ENCODE results near the gene PTGDS. TPM values are rescaled to one million over a fixed set of nuclear protein-coding genes. Genes with fewer than 3 reads are reported as not detected.

Gene PTGDS
- total RNA-seq, 4 donors from 2014 or later, result 6.8 to 59.1 (median 17.8) TPM

- no peaks in the 10 kb centered on the region for H3K36me3 ChIP-seq
- peaks cover under 1 to 9% (median 6%) of the 10 kb centered on the region in 4 donors for H3K4me1 ChIP-seq
- in situ Hi-C loops (cut with MboI; ENCODE audit: low pct_ligation_motif_present in 1 of 4, low pct_unique_long_range_greater_than_20kb in 1 of 4, low sequenced_read_pairs in 3 of 4) (no loop called here), intact Hi-C loops (cut with DNase I; ENCODE audit: low total_unique reads) (no loop called here)
- DNase-seq, result no peak
- H3K9me3 ChIP-seq, result no peaks in the 10 kb centered on the region
- TF ChIP-seq CTCF (IDR thresholded peaks at IDR 0.05) (no peak), POLR2A (IDR thresholded peaks at IDR 0.05) (no peak)
- H3K27me3 ChIP-seq, result no peaks in the 10 kb centered on the region
- H3K27ac ChIP-seq, result no peak overlapping the region
- 94 to 95% methylated on average over 4 to 9 of the region's 14 CpGs for WGBS, 2 donors (ENCODE audit: low coverage in 1 of 2)
- no peak overlapping the region for H3K4me3 ChIP-seq
Observed at GRCh38 chr9:136955202-136955942, 21.9 kb upstream of the PTGDS start.

GRCh38 chr9:136955943-136956335 is 21.4 kb upstream of the PTGDS start:
- TF ChIP-seq EP300 (IDR thresholded peaks at IDR 0.05; ENCODE audit: low read depth), result no peak
- no peak for TF ChIP-seq CTCF (IDR thresholded peaks at IDR 0.05)
- TF ChIP-seq POLR2A (IDR thresholded peaks at IDR 0.05), result no peak
- TF ChIP-seq POLR2AphosphoS5 (IDR thresholded peaks at IDR 0.05), result no peak
- no peak for DNase-seq
- no peaks in the 10 kb centered on the region for H3K9me3 ChIP-seq
- no peaks in the 10 kb centered on the region for H3K36me3 ChIP-seq
- in situ Hi-C loops (cut with MboI; ENCODE audit: low pct_ligation_motif_present in 1 of 4, low pct_unique_long_range_greater_than_20kb in 1 of 4, low sequenced_read_pairs in 3 of 4), result no loop called here
- intact Hi-C loops (cut with DNase I; ENCODE audit: low total_unique reads), result no loop called here
- H3K27ac ChIP-seq, result no peak overlapping the region
- peaks cover 0 to 3% (median under 1%) of the 10 kb centered on the region in 4 donors for H3K4me1 ChIP-seq
- no peak overlapping the region for H3K4me3 ChIP-seq
- no peaks in the 10 kb centered on the region for H3K27me3 ChIP-seq
- 94% methylated on average over 7 of the region's 9 CpGs; no CpG with 5 or more reads in 1 of the 2 donors for WGBS, 2 donors (ENCODE audit: low coverage in 1 of 2)

- H3K9me3 ChIP-seq, result no peaks in the 10 kb centered on the region
- no peak for TF ChIP-seq POLR2AphosphoS5 (IDR thresholded peaks at IDR 0.05)
- in situ Hi-C loops (cut with MboI; ENCODE audit: low pct_ligation_motif_present in 1 of 4, low pct_unique_long_range_greater_than_20kb in 1 of 4, low sequenced_read_pairs in 3 of 4) (no loop called here), intact Hi-C loops (cut with DNase I; ENCODE audit: low total_unique reads) (no loop called here)
- H3K4me1 ChIP-seq, result no peaks in the 10 kb centered on the region
- H3K27ac ChIP-seq, result no peak overlapping the region
- H3K4me3 ChIP-seq, result no peak overlapping the region
- H3K36me3 ChIP-seq, result no peaks in the 10 kb centered on the region
- no peak for DNase-seq
- WGBS, 2 donors (ENCODE audit: low coverage in 1 of 2), result 94 to 100% methylated on average over 2 to 4 of the region's 4 CpGs
- no peaks in the 10 kb centered on the region for H3K27me3 ChIP-seq
Observed at GRCh38 chr9:136956604-136957003, 20.7 kb upstream of the PTGDS start.

- H3K27ac ChIP-seq, result no peak overlapping the region
- no peaks in the 10 kb centered on the region for H3K27me3 ChIP-seq
- intact Hi-C loops (cut with DNase I; ENCODE audit: low total_unique reads), result no loop called here
- no peak for DNase-seq
- H3K4me1 ChIP-seq, result no peaks in the 10 kb centered on the region
- 80 to 87% methylated on average over 1 of the region's 1 CpG for WGBS, 2 donors (ENCODE audit: low coverage in 1 of 2)
- TF ChIP-seq POLR2A (IDR thresholded peaks at IDR 0.05) (no peak), CTCF (IDR thresholded peaks at IDR 0.05) (no peak), EP300 (IDR thresholded peaks at IDR 0.05; ENCODE audit: low read depth) (no peak), POLR2AphosphoS5 (IDR thresholded peaks at IDR 0.05) (no peak)
- no peak overlapping the region for H3K4me3 ChIP-seq
- no peaks in the 10 kb centered on the region for H3K9me3 ChIP-seq
- in situ Hi-C loops (cut with MboI; ENCODE audit: low pct_ligation_motif_present in 1 of 4, low pct_unique_long_range_greater_than_20kb in 1 of 4, low sequenced_read_pairs in 3 of 4), result no loop called here
- H3K36me3 ChIP-seq, result no peaks in the 10 kb centered on the region
Observed at GRCh38 chr9:136957461-136957860, 19.8 kb upstream of the PTGDS start.

- no peaks in the 10 kb centered on the region for H3K9me3 ChIP-seq
- intact Hi-C loops (cut with DNase I; ENCODE audit: low total_unique reads), result no loop called here
- no peak for TF ChIP-seq EP300 (IDR thresholded peaks at IDR 0.05; ENCODE audit: low read depth)
- TF ChIP-seq POLR2AphosphoS5 (IDR thresholded peaks at IDR 0.05), result no peak
- TF ChIP-seq POLR2A (IDR thresholded peaks at IDR 0.05), result no peak
- no peak for TF ChIP-seq CTCF (IDR thresholded peaks at IDR 0.05)
- H3K4me3 ChIP-seq, result no peak overlapping the region
- in situ Hi-C loops (cut with MboI; ENCODE audit: low pct_ligation_motif_present in 1 of 4, low pct_unique_long_range_greater_than_20kb in 1 of 4, low sequenced_read_pairs in 3 of 4), result no loop called here
- no peak for DNase-seq
- no peaks in the 10 kb centered on the region for H3K36me3 ChIP-seq
- 91% methylated on average over 6 of the region's 6 CpGs; no CpG with 5 or more reads in 1 of the 2 donors for WGBS, 2 donors (ENCODE audit: low coverage in 1 of 2)
- H3K4me1 ChIP-seq, result no peaks in the 10 kb centered on the region
- no peaks in the 10 kb centered on the region for H3K27me3 ChIP-seq
- no peak overlapping the region for H3K27ac ChIP-seq
Observed at GRCh38 chr9:136957901-136958300, 19.4 kb upstream of the PTGDS start.

Data from transverse colon (tissue), 4 donors.